Chondrocyte (in vitro differentiated cells): Measurements from ENCODE around the gene OR4F6. TPM values are rescaled to one million over a fixed set of nuclear protein-coding genes. Genes with fewer than 3 reads are reported as not detected.
"Not testable (repeated sequence)": the region's sequence is repeated elsewhere in the genome, so short reads cannot be mapped to it uniquely, and the experiment has no call there.

Source experiments
- DNase-seq: peaks from one replicate; pipeline ENCODE4 v3.0.0; 2021; ENCODE audit warnings: mixed read lengths, low spot score
- H3K27ac Mint-ChIP-seq: one replicate; pipeline ENCODE4 v1.8.0; 2021; ENCODE audit warnings: mild to moderate bottlenecking, moderate library complexity, mixed read lengths; ENCODE audit not compliant: unreplicated experiment
- H3K27me3 Mint-ChIP-seq: 2 replicates; pipeline ENCODE4 v1.8.0; 2021; ENCODE audit warnings: low read depth, mixed read lengths
- H3K36me3 Mint-ChIP-seq: 2 replicates; pipeline ENCODE4 v1.8.0; 2021; ENCODE audit warnings: low read depth, mixed read lengths
- H3K4me1 Mint-ChIP-seq: 2 replicates; pipeline ENCODE4 v1.8.0; 2021; ENCODE audit warnings: low read depth, mild to moderate bottlenecking, mixed read lengths
- H3K4me3 Mint-ChIP-seq: one replicate; pipeline ENCODE4 v1.8.0; 2021; ENCODE audit warnings: mild to moderate bottlenecking, moderate library complexity, mixed read lengths; ENCODE audit not compliant: unreplicated experiment
- H3K9me3 Mint-ChIP-seq: 2 replicates; pipeline ENCODE4 v1.8.0; 2021; ENCODE audit warnings: low read depth, mixed read lengths
- total RNA-seq: library from RNA; stranded (reverse); gene quantifications from 3 replicates; pipeline ENCODE4 v1.2.1, GENCODE V29; 2021
- TF ChIP-seq, protein P1 (sequence below): fragments of 200-600 bp; sonication (generic); IDR thresholded peaks from 2 replicates; pipeline ENCODE4 v1.5.0; 2021; ENCODE audit warnings: antibody characterized with exemption, mild to moderate bottlenecking, moderate library complexity

OR4F6 gene
- total RNA-seq, 1 donor from 2014 or later, result not detected

DNA sequence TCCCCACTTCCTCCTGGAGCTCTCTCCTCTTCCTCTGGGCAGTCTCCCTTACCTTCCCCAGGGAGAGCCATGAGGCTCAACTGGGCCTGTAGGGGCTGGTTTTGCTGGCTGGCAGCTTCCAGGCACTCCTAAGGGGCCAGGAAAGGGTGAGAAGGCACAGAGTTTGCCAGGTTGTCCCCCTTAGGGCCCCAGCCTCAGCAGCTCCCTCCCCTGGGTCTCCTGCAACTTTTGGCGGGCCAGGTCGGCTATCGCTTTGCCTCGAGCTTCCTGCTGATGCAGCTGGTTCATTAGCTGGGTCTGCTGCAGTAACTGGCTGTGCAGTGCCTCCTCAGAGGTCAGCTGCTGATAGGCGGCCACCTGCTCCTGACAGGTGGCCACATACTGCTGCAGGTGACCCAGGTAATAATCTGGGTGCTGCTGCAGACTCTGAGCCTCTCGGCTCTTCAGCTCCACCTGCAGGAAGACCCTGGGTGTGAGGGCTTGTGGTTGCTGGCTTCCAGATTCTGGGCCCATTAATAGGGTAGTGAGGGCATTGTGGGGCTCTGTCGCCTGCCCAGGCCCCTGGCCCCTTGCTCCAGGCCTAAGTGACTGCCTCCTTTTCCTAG, 29.7 kb upstream of the OR4F6 start:
- TF ChIP-seq, protein P1, sequence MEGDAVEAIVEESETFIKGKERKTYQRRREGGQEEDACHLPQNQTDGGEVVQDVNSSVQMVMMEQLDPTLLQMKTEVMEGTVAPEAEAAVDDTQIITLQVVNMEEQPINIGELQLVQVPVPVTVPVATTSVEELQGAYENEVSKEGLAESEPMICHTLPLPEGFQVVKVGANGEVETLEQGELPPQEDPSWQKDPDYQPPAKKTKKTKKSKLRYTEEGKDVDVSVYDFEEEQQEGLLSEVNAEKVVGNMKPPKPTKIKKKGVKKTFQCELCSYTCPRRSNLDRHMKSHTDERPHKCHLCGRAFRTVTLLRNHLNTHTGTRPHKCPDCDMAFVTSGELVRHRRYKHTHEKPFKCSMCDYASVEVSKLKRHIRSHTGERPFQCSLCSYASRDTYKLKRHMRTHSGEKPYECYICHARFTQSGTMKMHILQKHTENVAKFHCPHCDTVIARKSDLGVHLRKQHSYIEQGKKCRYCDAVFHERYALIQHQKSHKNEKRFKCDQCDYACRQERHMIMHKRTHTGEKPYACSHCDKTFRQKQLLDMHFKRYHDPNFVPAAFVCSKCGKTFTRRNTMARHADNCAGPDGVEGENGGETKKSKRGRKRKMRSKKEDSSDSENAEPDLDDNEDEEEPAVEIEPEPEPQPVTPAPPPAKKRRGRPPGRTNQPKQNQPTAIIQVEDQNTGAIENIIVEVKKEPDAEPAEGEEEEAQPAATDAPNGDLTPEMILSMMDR, result peak; percentile 26
- no peak for DNase-seq
- Mint-ChIP-seq H3K27ac (no peak overlapping the region), H3K9me3 (no peaks in the 10 kb centered on the region), H3K4me3 (no peak overlapping the region), H3K36me3 (no peaks in the 10 kb centered on the region), H3K4me1 (no peaks in the 10 kb centered on the region), H3K27me3 (peaks cover 14% of the 10 kb centered on the region)

DNA sequence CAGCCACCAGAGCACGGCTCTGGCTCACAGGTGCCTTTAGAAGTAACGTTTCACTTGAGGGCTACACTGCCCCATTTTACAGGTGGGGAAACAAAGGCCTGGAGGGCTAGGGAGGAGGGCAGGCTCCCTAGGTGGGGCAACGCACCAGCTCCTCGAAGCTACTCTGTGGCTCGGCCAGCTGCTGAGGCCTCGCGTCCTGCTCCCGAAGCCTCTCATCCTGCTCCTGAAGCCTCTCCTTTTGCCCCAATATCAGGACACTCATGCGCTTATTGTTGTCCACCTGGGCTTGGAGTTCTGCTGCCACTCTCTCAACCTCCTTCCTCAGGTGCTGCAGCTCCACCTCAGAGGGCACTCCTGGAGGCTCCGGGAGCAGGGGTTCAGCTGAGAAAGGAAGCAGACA, 28.2 kb upstream of the OR4F6 start:
- H3K4me1 Mint-ChIP-seq, result peaks cover 4% of the 10 kb centered on the region
- no peak overlapping the region for H3K4me3 Mint-ChIP-seq
- no peaks in the 10 kb centered on the region for H3K9me3 Mint-ChIP-seq
- H3K27ac Mint-ChIP-seq, result no peak overlapping the region
- no peaks in the 10 kb centered on the region for H3K36me3 Mint-ChIP-seq
- TF ChIP-seq, protein P1, result no peak
- peaks cover 20% of the 10 kb centered on the region for H3K27me3 Mint-ChIP-seq
- no peak for DNase-seq

DNA sequence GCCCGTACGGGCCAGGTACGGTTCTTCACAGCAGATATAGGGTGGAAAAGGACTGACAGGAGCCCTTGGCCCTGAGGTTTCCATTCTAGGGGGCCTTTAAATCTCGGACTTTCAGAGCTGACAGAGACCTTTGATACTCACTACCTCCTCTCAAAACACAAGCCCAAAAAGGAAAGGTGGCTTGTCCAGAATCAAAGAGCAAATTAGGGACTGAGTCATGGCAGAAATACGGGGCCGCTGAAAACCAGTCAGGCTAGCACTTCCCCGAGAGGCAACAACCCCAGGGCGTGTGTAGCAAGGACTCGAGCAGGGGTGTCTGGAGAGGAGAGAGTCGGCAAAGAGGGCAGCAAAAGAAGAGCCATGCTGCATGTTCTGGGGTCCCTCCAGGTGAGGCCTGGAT, 24.7 kb upstream of the OR4F6 start:
- not testable (repeated sequence) for H3K27ac Mint-ChIP-seq, H3K36me3 Mint-ChIP-seq, H3K9me3 Mint-ChIP-seq, H3K4me1 Mint-ChIP-seq, H3K4me3 Mint-ChIP-seq, DNase-seq
- H3K27me3 Mint-ChIP-seq, result peaks cover 24% of the 10 kb centered on the region

DNA sequence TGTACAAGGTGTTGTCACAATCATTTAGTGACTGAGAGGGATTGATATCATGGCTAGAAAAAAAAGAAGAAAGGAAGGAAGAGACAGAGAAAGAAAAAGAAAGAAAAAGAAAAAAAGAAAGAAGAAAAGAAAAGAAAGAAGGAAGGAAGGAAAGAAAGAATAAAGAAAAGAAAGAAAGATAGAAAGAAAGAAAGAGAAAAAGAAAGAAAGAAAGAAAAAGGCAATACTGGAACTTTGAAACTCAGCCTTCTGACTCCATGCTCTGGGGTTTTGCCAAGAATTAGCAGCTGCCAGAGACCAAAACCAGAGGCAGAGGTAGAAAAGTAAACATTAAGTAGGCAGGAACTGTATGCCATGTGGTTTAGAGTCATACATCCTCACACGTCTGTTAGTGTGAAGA, 23.1 kb upstream of the OR4F6 start:
- DNase-seq, H3K4me3 Mint-ChIP-seq, H3K36me3 Mint-ChIP-seq, H3K9me3 Mint-ChIP-seq, H3K4me1 Mint-ChIP-seq, H3K27ac Mint-ChIP-seq: not testable (repeated sequence)
- H3K27me3 Mint-ChIP-seq, result peaks cover 31% of the 10 kb centered on the region

DNA sequence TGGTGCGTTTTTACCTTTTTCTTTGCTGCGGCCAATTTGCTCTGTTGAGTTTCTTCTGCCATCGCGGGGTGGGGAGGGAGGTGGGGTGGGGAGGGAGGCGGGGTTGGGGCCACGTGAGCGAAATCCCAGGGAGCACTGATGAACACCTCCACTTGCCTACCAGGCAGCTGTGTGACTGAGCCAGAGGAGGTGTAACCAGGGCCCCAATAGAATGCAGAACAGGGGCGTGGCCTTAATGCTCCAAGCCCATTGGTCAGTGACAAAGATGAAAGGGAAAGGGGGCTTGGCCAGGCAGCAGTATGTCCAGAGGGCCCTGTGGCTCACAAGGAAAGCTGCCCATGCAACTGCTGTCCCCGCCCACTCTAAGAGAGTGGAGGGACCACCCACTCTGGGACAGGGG, 21.4 kb upstream of the OR4F6 start:
- H3K36me3 Mint-ChIP-seq, result no peaks in the 10 kb centered on the region

DNA sequence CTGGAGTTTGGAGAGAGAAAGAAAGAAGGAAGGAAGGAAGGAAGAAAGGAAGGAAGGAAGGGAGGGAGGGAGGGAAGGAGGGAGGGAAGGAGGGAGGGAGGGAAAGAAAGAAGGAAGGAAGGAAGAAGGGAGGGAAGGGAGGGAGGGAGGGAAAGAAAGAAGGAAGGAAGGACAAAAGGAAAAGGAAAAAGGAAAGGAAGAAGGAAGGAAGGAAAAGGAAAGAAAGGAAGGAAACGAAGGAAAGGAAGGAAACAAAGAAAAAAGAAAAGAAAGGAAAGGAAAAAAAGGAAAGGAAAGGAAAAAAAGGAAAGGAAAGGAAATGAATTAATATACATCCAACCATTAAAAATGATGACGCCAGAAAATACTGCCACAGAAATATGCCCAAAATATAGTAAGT, 18.7 kb upstream of the OR4F6 start:
- no peak for DNase-seq
- Mint-ChIP-seq H3K36me3 (no peaks in the 10 kb centered on the region), H3K4me3 (no peak overlapping the region), H3K27me3 (peaks cover 28% of the 10 kb centered on the region), H3K9me3 (no peaks in the 10 kb centered on the region), H3K27ac (no peak overlapping the region), H3K4me1 (peaks cover 5% of the 10 kb centered on the region)
- TF ChIP-seq, protein P1, result no peak

More for the DNA sequence above, 21.4 kb upstream of the OR4F6 start:
- Mint-ChIP-seq H3K4me3 (no peak overlapping the region), H3K9me3 (no peaks in the 10 kb centered on the region), H3K27me3 (peaks cover 30% of the 10 kb centered on the region), H3K4me1 (peaks cover 5% of the 10 kb centered on the region), H3K27ac (no peak overlapping the region)
- TF ChIP-seq, protein P1, result no peak
- DNase-seq, result no peak

DNA sequence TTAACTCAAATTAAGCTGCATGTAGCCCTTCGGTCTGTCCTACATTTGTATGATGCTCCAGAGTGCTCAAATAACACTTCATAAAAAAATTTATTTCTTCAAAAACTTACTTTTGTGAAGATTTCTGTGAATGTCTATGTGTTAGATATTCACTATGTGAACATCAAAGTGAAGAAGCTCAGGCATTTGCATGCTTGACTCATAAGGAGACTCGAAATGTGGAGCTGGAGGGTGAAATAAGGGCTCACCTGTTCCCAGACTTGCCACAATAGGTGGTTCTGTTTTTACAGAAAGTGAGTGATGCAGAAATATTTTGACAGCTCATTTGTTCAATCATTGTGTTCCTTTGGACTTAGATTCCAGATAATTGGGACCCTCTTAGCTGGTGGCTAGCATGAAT, 16.9 kb upstream of the OR4F6 start:
- H3K9me3 Mint-ChIP-seq, H3K36me3 Mint-ChIP-seq, DNase-seq, H3K27ac Mint-ChIP-seq, H3K4me3 Mint-ChIP-seq, H3K4me1 Mint-ChIP-seq: not testable (repeated sequence)
- H3K27me3 Mint-ChIP-seq, result peaks cover 37% of the 10 kb centered on the region

DNA sequence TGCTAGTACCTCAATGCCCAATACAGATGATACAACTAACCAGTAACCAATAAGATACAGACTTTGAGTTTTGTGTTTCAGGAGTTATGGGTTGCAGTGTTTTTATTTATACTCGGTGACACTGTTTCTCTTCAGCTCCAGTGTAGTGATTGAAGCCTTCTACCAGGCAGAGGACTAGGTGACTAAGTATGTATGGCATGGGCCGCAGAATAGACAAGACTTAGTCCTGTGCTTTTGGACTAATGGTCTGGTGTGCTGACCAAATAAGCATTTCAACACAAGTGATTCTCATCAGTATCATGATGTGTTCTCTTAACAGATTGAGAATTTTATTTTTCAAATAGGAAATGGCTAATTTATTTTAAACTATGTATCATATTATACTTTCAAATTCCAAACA, 15.3 kb upstream of the OR4F6 start:
- not testable (repeated sequence) for H3K27ac Mint-ChIP-seq, H3K9me3 Mint-ChIP-seq, H3K36me3 Mint-ChIP-seq, H3K4me1 Mint-ChIP-seq, H3K4me3 Mint-ChIP-seq, DNase-seq
- H3K27me3 Mint-ChIP-seq, result peaks cover 43% of the 10 kb centered on the region

DNA sequence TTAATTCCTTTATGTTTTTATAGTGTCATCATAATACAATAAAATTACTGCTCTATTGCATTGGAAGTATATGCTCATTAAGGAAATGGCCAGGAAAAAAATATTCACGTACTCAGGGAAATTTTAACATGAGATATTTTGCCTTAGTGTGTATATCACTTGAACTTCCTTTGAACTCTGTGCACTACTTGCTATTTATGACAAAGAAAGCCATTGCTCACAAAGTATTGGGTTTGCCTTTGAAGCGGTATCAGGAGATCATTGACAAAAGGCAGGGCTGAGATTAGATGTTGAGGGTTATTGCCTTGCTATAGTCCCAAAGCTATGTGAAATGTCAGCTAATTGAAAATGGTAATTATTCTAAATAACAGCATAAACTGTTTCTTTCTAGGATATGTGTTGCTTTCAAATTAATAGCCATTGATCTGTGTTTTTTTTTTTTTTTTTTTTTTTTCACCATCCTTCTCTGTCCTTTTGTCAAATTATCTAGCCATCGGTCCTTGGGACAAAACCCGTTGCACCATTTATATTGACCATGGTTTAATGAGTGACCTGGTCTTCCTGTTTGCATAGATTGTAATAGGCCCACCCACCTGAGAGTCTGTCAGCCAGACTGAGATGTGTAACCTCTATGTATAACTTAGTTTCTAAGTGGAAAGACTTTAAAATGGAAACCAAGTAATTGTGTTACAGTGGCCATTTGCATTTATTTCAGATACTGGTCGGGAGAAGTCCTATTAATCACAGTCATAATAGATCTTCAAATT, 14.6 kb upstream of the OR4F6 start:
- H3K36me3 Mint-ChIP-seq, DNase-seq, H3K4me1 Mint-ChIP-seq, H3K27ac Mint-ChIP-seq, H3K9me3 Mint-ChIP-seq, H3K4me3 Mint-ChIP-seq: not testable (repeated sequence)
- peaks cover 38% of the 10 kb centered on the region for H3K27me3 Mint-ChIP-seq
